ENCODE measurements around the gene FAM234B.

FAM234B gene

DNA sequence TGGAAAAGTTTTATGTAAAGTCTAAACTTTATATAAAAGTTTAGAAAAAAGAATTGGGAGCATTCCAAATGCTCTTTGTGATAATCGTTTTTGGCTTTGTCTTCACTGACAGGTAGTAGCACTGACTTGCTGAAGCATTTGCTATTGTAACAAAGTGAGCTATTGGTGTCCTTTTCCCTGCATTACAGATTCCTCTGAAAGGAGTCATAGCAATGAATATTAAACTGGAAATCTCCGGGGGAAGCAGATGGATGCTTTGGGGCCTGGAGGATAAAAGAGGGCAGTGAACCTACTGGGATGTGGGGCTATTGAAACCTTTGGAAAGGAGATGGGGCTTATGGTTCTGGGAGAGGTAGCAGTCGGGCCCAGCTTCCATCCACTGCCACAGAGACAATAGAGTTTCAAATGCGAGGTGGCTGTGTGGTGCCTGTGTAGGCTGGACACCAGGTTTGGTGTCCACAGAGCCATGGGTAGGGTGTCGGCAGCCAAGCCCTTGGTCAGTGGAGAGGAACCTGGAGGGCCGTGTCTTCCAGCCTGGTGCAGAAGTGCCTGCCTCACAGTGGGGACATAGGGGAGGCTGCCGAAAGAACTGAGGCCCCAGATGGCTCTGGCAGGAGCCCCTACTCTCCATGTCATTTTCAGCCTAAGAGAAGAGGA lies 49.1 kb downstream of the FAM234B start:
- no peak for DNase-seq

DNA sequence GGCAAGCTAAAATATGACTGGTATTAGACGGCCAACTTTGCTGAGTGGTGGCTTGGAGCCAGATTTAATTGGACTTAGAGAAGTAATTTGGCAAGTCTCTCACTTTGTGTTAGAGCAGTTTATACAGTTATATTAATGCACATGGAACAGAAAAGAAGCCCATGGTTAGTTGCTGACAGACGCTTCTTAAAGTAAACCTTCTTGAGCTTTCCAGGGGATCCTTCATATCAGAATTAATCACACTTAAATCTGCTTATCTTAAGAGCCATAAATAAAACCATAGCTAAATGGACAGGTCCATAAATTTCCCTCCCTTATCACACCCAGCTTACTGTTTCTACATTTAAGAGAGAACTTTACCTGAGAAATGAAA lies 49.7 kb downstream of the FAM234B start:
- DNase-seq: no peak

DNA sequence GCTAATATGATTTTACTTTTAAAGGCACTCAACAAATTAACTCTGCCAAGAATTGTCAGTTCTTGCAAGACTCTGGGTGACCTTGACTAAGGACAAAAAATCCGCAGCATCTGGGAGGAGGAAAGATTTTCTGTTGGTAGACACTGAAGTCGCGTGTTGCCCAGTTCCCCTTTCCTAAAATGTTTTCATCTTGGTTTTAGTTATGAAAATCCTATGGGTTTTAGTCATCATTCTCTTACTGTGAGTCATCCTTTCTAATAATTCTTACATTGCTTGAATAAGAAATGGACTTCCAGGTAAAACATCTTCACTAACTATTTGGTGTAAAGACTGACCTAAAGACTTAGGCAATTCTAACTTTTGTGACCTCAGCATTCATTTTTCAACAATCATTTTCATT lies 50.2 kb downstream of the FAM234B start:
- no peak for DNase-seq

DNA sequence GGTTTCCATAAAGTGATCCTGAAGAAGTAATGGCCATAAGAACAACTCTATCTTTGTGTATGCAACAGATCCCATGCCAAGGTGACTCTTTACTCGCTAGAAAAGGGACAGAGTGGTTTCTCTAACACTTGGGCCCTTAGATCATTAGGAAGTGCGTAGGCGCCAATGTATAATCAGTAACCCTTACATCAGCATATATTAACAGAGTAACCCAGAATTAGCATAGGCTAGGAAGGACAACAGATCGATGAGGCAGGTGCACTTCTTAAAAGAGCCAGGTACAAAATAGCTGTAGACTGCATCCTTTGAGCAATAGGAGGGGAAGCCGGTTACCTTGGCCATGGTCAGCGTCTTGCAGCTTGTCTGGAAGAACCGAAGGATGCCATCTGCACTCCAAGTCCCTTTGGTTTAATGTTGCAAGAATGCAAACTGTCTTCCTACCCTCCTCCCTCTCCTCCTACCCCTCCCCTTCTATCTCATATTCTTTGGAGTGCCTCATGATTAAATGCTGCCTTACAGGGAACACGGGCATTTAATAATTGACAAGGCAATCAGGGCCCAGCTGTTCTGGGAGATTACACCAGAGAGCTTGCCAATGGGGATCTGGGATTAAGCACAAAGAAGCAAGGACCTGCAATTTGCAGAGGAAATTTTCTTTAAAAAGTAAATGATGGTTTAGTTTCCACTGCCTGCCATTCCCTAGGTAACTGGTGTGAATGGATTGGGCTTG lies 51.2 kb downstream of the FAM234B start:
- no peak for DNase-seq

DNA sequence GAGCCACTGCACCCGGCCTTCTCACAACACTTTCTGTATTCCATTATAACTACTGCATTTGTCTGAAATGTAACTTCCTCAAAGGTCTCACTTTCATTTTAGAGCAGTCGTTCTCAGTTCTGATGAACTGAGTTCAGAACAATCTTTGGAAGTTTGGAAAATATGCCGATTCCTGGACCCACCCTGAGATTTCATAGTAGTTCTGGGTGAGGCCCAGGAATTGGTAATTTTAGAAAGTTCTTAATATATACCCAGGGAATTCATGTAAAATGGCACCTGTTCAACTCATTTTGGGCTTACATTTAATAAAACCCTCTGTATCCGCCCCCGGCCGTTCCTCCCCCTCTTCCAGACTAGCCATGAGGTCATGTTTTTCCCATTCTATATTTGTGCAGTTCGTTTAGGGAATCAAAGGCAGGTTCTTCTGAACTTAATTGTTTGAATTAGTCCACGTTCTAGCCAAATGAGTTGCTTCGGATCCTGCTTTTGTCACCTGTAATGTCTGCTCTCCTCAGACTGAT lies 53.4 kb downstream of the FAM234B start:
- DNase-seq: no peak

DNA sequence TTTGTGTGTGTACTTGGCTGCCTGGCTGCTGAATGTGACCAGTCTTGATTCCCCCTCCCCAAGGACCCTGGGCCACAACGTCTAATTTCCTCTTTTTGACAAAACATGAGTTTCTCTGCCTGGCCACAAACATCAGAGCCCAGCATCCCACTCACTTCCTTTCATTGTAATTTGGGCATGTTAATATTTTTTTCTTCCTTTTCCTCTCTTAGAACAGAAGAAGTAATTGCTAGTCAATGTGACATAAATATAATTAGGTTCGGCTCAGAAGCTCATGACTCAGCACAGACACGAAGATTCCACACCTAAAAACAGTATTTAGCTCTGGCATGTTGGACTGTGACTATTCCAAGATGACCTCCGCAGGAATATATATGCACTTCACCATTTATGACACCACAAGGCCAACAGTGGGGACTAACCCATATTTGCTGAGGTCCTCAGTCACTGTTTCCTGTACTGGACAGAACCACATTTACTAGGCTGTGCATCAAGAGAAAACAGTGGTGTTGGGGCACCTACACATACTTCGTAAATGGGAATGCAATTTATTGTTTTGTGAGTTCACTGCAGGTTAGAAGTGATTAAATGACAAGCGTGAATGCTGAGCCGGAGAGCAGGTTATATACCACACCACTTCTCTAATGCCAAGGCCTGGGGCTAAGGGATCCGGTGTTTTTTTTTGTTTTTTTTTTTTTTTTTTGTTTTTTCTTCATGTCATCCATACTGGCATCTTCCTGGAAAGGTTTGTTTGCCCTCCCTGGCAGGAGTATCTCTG lies 55.1 kb downstream of the FAM234B start:
- no peak for DNase-seq

DNA sequence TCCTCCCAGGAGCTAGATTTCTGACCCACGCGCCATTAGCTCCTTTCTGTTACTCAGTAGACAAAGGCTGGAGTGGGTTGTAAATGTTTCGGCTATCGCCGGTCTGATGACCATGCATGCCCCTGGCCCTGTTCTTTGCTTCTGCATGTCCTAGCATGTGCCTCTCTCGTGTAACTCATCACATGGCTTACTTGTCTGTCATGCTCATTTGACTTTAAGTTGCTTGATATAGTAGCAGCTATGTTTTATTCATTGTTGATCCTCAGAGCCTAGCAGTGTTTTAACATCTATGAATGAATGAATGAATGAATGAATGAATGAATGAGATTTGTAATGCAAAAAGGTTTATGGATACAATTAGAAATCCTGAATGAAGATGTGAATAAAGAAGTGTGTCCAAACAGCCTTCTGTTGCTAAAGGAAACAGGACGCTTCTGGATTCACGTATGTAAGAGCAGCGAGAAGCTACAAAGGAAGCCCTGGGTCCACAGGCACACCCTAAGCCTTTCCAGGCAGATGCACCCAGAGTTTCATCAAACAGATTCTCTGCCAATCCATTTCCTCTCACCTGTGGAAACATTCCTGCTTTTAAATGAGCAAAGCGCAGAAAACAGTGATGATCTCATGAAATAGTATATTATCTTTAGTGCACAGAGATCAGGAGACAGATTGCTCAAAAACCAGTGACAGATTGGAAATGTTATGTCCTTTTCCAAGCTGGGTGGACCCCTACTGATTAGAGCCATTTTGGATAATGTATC lies 55.8 kb downstream of the FAM234B start:
- DNase-seq: no peak

DNA sequence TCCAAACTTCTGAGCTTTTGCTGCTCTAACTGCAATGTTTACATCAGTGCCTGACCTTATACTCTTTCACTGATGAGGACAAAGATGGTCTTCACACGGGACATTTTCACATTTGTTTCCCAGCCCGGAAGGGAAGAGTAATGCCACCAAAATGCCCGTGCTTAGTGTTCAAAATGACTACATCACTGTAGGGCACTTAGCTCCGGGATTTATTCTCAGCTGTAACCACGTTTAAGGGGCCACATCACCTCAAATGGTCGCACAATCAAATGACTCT lies 56.4 kb downstream of the FAM234B start:
- DNase-seq: no peak

DNA sequence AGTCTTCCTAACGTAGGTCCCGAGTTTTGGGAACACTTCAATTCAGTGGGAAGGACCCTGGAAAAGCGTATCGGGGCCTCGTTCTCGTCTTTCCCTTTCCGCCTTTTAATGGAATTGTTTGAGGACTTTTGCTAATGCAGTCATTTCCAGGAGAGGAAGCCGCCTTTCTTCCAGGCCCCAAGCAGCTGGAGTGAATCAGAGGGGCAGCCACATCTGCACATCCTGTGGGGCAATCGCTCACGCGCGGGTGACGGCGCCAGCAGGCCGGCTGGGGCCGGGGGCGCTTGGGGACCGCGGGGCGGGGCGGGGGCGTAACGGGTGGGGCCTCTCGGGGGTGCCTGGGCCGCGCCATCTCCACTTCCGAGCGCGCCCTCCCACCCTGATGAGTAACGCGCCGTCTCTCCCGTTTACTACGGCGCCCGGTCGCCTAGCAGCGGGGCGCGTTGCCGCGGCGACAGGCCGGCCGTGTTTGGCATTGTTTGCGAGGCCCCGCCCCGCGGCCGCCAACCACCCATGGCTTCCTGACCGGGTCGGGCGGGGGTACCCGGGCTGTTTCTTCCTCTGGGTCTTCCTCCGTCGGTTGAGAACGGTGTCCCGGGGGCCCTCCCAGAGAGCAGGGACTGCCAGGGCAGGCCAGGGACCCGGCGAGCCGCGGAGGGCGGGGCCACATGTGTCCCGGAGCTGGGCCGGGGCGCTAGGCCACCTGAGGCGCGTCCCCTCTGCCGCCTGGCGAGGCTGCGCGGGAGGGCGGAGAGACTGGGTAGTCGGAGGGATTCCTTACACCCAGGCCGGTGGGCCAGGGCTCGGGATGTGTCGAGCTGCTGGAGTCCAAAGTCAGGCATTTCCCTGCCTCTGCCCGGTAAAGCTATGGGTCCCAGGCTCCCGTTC lies 56.9 kb downstream of the FAM234B start:
- peak; percentile 66 for DNase-seq

DNA sequence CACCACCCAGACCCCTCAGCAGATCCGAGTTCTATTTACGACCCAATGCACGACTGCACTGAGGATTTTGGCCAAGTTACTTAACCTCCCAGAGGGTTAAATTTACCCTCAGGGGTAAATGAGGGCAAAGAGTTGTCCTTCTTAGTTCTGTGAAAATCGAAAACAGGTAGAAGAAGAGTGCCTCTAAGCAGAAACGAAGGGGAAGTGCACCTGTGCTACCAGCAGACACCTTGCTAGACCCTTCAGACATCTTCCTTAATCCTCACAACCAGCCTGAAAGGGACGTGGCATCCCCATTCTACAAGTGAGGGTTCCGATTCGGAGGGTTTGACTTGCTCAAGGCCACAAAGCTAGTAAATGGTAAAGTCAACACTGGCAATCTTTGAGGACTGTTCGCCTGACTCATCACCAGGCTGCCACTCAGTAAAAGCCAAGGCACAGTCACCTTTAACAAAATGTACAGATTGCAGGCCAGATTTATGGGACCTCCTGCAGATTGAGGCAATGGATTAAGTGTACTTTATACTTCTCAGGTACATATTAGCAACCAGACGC lies 57.7 kb downstream of the FAM234B start:
- no peak for DNase-seq

DNA sequence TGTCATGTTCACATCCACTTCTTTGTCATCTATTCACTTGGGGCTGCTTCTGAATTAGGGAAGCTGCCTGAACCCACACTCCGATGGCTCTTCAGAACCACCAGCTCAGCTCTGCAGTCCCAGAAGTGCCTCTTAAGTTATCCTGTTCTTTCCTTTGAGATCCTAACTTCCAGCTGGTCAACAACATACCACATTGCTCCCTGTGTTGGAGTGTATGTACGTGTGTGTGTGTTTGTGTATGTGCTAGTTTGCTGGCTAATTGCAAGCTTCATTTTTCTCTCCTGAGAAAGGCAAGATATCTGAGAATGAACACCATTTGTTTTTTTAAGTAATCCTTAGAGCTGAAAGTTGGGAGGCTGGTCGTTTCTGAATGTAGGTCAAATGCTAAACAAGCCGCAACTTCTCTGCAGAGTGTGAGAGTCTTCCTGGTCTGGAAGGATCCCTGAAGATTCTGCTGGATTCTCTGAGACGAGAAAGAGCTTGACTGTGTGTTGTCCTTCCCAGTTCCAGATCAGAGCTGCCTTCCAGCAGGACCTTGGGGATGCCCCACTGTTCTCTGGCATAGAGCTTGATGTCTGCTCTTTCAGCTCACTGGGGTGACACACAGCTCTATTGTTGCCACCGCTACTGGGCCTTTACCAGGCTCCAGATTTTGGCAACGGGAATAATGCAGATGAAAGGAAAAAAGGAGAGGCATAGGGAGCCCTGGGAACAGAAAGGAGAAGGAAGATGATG lies 58.4 kb downstream of the FAM234B start:
- no peak for DNase-seq

DNA sequence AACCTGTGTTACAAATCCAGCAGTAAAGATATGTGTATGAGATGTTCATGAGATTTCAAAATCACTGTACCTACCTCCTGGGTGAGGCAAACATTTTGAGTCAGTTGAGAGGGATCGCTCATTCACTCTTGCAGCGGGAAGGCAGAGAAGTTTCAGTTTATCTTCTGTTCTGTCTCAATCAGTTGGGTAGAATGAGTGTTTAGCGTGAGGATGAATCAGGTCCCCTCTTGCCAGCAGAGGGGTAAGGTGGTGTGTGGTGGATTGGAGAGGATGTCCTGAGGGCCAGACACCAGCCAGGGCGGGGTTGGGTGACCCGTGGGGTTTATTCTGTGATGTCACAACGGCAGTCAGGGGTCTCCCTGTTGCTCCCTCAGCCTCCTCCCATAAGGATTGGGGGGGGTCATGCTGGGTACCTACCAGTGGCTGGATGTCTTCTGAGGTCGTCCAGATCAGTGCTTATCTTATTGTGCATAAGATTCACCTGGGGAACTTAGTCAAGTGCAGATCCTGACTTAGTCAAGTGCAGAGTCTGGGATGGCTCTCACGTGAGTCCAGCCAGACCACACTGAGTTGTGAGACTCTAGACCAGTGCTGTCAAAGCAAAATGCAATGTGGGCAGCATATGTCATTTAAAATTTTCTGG lies 59.3 kb downstream of the FAM234B start, which contains the start of gene GSG1:
TSS of gene GSG1 (minus strand) at position 277 of the 643 bp plus-strand sequence. CDS start at position 122, 155 bp downstream.
- DNase-seq: no peak

DNA sequence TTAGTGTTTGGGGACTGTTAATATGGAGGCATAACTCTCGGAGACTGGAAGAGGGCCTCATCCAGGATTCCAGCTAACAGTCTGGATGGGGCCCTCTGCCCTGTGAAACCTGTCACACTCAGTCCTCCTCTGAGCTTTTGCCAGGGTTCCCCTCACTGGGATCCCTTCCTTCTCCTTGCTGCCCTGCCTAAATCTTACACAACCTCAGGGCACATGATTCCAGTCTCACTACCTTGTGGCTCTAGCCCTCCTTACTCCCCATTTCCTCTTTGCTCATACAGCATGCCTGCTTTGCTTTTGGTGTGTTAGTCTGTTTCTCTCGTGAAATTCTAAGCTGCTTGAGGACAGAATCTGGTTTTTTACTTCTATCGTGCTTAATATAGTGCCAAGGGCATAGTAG lies 60.2 kb downstream of the FAM234B start:
- no peak for DNase-seq

DNA sequence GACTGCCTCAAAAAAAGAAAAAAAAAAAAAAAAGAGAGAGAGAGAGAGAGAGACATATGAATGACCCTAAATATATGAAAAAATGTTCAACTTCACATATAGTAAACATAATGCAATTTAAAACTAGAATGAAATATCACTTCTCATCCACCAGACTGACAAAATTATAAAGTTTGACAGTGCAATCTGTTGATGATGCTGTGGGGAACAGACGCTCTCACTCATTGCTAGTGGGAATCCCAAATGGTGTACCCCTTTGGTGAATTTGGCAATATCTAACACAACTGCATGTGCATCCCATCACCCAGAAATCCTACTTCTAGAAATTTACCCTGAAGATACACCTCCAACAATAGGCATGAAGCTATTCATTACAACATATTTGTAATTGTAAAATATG lies 61.6 kb downstream of the FAM234B start:
- no peak for DNase-seq

DNA sequence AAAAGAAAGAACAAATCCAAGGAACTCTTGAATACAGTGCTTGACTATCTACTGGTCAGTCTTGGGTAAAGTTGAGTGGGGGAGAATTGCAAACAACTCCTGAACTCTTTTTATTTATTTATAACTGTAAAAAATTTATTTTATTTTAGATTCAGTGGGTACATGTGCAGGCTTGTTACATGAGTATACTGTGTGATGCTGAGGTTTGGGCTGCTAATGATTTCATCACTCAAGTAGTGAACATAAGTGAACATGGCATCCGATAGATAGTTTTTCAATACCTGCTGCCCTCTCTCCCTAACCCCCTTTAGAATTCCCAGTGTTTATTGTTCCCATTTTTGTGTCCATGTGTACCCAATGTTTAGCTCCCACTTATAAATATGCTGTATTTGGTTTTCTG lies 62.5 kb downstream of the FAM234B start:
- no peak for DNase-seq

DNA sequence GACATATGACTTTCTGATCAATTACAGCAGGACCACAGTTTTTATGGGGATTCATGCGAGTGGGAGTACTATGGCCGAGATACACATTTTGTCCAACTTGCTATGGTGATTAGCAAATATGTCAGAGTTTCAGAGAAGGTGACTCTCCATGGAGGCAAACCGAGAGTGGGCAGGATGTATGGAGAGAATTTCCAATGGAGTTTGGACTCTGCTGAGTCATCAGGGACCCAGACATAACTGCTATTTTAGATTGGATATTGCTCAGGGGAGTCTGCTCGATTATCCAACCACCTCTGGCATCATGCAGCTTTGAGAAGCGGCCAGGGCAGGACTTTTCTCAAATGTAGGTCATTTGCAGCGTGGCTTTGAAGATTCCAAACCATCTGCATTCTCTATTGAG lies 68.8 kb downstream of the FAM234B start:
- DNase-seq: no peak

DNA sequence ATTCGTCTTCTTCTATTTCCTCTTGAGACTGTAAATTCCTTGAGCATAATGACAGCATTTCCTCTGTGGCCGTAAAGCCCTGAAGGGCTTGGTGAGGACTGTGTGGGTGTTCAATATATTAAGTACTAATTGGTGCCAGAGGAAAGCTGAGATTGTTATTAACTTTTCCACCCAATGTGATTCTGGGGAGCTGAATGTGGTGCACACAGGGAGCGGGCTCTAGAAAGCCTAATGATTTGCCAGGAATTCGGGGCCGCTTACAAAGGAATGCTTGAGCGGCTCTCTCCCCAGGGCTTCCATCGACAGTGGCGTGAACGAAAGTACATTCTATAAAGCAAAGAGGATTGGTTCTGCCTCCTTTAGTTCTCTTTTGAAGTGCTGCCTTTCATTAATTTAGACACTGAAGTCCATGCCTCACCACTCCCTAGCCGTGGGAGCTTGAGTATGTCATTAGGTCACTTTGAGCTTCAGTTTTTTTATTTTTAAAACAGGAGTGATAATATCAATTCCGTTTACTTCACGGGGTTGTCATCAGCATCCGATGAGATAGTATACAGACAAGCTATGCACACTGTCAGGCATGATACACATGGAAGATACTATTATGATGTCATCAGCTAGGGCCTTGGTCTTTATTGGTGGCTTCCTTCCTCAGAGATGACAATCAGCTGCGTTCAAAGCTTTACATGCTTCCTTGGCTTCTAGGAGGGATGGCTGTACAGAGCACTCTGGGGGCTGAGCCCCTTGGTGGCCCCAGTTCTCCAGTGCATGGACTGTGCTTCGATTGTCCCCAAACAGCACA lies 70.3 kb downstream of the FAM234B start:
- no peak for DNase-seq

DNA sequence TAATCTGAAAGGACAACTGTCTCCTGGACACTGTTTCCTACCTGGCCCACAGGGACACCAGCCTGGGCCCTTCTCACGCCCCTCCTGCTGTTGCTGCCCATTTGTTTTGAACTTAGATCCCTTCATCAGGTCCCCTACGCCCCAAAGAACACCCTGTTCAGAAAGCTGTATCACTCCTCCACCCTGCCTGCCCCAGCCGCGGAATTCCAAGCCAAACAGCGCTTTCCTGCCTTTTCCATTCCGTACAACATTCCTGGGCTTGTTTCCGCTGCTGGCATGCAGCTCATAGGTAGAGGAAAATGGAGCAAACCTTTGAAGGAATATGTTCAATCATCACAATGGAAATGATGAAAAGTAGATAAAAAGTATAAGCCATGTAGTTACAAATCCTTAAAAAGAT lies 72.1 kb downstream of the FAM234B start:
- DNase-seq: no peak

DNA sequence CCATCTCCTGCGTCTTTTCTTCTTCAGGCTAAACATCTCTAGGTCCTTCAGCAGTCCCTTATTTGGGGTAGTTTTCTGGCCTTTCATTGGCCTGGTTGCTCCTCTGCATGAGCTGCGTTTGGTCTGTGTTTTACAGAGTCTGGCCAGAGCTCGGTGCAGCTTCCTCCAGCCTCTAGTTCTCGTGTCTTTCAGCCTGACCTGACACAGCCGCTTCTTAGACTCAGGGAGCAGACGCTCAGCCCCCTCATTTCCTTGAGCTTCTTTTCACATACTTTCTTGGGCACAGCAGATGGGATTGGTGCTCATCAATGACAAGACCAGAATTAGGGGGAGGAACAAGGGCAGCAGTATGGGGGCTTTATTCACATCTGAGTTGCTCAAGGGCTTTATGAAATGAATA lies 72.8 kb downstream of the FAM234B start:
- no peak for DNase-seq

DNA sequence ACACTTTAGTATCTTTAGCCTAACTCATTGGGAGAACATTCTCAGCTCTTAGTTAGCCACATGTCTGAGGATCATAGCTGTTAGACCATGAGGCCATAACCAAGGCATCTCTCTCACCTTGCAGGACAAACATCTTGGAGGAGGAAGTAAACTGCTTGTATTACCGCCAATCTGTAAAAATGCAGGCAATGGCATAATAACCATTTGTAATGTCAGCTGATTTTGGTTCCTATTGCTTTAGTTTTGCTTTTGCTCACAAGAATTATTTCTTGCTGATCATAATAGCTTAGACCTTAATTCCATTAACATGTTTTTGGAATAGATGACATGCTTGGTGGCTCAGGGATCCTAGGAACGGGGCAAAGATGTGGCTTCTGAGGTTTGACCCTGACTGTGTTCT lies 75.6 kb downstream of the FAM234B start:
- DNase-seq: no peak
